ENCODE measurements around the gene INTS3. TPM values are rescaled to one million over a fixed set of nuclear protein-coding genes. Genes with fewer than 3 reads are reported as not detected.

INTS3 gene
- polyA plus RNA-seq, 1 donor from 2014 or later: 29.9 TPM

DNA sequence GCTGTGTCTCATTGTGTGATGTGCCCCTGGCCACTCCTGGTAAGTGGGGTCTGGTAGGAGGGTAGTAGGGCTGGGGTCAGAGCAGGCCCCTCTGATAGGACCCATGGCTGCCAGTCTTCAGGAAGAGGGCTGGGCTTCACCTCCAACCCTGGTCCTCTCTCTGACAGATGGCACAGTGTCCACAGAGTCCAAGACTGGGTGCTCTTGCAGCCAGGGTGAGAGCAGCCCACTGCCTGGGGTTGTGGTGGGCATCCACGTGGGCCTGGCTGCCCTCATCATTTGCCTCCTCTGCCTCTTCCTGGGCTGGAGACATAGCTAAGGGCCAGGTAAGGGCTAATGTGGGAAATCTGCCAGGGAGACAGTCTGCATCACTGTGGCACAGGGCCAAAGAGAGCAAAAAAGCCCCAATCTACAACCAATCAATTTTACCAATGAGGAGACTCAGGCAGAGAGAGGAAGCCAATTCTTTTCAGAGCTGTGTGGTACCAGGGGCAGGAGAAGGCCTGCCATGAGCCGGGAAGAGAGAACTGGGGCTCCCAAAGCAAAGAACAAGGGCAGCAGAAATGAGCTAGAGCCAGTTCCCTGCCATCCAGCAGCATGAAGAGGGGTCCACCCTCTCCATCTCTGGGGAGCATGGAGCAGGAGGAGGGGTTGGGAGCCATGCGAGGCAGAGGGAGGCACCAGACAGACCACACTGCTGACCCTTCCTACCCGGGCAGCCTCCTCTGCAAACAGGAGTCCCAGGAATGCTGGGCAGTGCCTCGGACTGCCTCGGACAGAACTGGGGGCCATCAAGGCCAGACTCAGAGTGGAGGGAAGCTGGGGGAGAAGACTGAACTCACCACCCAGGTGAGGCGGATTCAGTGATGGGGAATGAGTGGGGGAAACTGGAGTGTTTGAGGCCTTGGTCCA lies 74.2 kb downstream of the INTS3 start:
- no peak overlapping the region for H3K27ac ChIP-seq (ENCODE audit: low read length)
- H3F3A ChIP-seq (ENCODE audit: insufficient read depth, low read length, poor library complexity, severe bottlenecking): no peaks in the 10 kb centered on the region
- no peaks in the 10 kb centered on the region for H3K36me3 ChIP-seq (ENCODE audit: insufficient read depth, low read length)
- TF ChIP-seq CTCF (IDR thresholded peaks at IDR 0.05; ENCODE audit: poor library complexity, severe bottlenecking) (no peak), POLR2AphosphoS5 (IDR thresholded peaks at IDR 0.05) (peak; percentile 5)
- H3K9ac ChIP-seq (ENCODE audit: low read length): no peak overlapping the region
- H3K9me3 ChIP-seq (ENCODE audit: low read length): no peaks in the 10 kb centered on the region
- no peak overlapping the region for H3K4me3 ChIP-seq (ENCODE audit: low read length)
- no peaks in the 10 kb centered on the region for H3K9me2 ChIP-seq (ENCODE audit: insufficient read depth, low read length)
- no peaks in the 10 kb centered on the region for H3K79me2 ChIP-seq (replicated peaks; ENCODE audit: insufficient read depth, low read length)
- no peak overlapping the region for H2AFZ ChIP-seq (ENCODE audit: low read depth, low read length)
- no peak overlapping the region for H3K4me2 ChIP-seq (ENCODE audit: low read length)
- H4K20me1 ChIP-seq (ENCODE audit: insufficient read depth): no peaks in the 10 kb centered on the region
- no peaks in the 10 kb centered on the region for H3K27me3 ChIP-seq (ENCODE audit: insufficient read depth, low read depth, low read length)

GRCh38 chr1:153803470-153804056 lies 75.7 kb downstream of the INTS3 start:
- no peaks in the 10 kb centered on the region for H3K9me2 ChIP-seq (ENCODE audit: insufficient read depth, low read length)
- H2AFZ ChIP-seq (ENCODE audit: low read depth, low read length): no peak overlapping the region
- no peaks in the 10 kb centered on the region for H3K9me3 ChIP-seq (ENCODE audit: low read length)
- H4K20me1 ChIP-seq (ENCODE audit: insufficient read depth): no peaks in the 10 kb centered on the region
- TF ChIP-seq, protein P1, sequence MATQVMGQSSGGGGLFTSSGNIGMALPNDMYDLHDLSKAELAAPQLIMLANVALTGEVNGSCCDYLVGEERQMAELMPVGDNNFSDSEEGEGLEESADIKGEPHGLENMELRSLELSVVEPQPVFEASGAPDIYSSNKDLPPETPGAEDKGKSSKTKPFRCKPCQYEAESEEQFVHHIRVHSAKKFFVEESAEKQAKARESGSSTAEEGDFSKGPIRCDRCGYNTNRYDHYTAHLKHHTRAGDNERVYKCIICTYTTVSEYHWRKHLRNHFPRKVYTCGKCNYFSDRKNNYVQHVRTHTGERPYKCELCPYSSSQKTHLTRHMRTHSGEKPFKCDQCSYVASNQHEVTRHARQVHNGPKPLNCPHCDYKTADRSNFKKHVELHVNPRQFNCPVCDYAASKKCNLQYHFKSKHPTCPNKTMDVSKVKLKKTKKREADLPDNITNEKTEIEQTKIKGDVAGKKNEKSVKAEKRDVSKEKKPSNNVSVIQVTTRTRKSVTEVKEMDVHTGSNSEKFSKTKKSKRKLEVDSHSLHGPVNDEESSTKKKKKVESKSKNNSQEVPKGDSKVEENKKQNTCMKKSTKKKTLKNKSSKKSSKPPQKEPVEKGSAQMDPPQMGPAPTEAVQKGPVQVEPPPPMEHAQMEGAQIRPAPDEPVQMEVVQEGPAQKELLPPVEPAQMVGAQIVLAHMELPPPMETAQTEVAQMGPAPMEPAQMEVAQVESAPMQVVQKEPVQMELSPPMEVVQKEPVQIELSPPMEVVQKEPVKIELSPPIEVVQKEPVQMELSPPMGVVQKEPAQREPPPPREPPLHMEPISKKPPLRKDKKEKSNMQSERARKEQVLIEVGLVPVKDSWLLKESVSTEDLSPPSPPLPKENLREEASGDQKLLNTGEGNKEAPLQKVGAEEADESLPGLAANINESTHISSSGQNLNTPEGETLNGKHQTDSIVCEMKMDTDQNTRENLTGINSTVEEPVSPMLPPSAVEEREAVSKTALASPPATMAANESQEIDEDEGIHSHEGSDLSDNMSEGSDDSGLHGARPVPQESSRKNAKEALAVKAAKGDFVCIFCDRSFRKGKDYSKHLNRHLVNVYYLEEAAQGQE (IDR thresholded peaks at IDR 0.05; ENCODE audit: borderline replicate concordance): no peak
- TF ChIP-seq TAF1 (IDR thresholded peaks at IDR 0.05; ENCODE audit: low read depth): no peak
- TF ChIP-seq POLR2AphosphoS5 (IDR thresholded peaks at IDR 0.05): no peak
- no peak for TF ChIP-seq EZH2 (IDR thresholded peaks at IDR 0.05; ENCODE audit: borderline replicate concordance, insufficient read depth, low read length, poor library complexity, severe bottlenecking)
- no peak for TF ChIP-seq MXI1 (conservative IDR thresholded peaks at IDR 0.05; ENCODE audit: poor library complexity, severe bottlenecking)
- TF ChIP-seq SMC3 (conservative IDR thresholded peaks at IDR 0.05; ENCODE audit: poor library complexity): no peak
- TF ChIP-seq EP300 (conservative IDR thresholded peaks at IDR 0.05; ENCODE audit: poor library complexity, severe bottlenecking): no peak
- TF ChIP-seq CTCF (IDR thresholded peaks at IDR 0.05; ENCODE audit: poor library complexity, severe bottlenecking): no peak
- no peak for TF ChIP-seq RAD21 (conservative IDR thresholded peaks at IDR 0.05)
- H3K27me3 ChIP-seq (ENCODE audit: insufficient read depth, low read depth, low read length): no peaks in the 10 kb centered on the region
- H3K4me2 ChIP-seq (ENCODE audit: low read length): no peak overlapping the region
- H3K9ac ChIP-seq (ENCODE audit: low read length): no peak overlapping the region
- no peaks in the 10 kb centered on the region for H3F3A ChIP-seq (ENCODE audit: insufficient read depth, low read length, poor library complexity, severe bottlenecking)
- no peaks in the 10 kb centered on the region for H3K79me2 ChIP-seq (replicated peaks; ENCODE audit: insufficient read depth, low read length)
- H3K27ac ChIP-seq (ENCODE audit: low read length): no peak overlapping the region
- H3K4me3 ChIP-seq (ENCODE audit: low read length): no peak overlapping the region
- no peaks in the 10 kb centered on the region for H3K36me3 ChIP-seq (ENCODE audit: insufficient read depth, low read length)
